Suppressor macrophage treated with lipopolysaccharide for 4 hours (primary cell): ENCODE measurements around the gene TP53INP2.
A peak's percentile ranks its signal among the peaks of the same experiment; 100 is the strongest.
"Not testable (repeated sequence)": the region's sequence is repeated elsewhere in the genome, so short reads cannot be mapped to it uniquely, and the experiment has no call there.

Experiments
- DNase-seq: peaks from one replicate; pipeline ENCODE4 v3.0.0-alpha.2; 2020

The TP53INP2 gene

GRCh38 chr20:34704177-34705007 lies at the start of gene TP53INP2:
TSS of gene TP53INP2 (plus strand) at chr20:34704344. CDS start at chr20:34708740, 4,396 bp downstream.
- DNase-seq = peak; percentile 96

- not testable (repeated sequence) for DNase-seq
Observed at GRCh38 chr20:34658654-34659053, 45.5 kb upstream of the TP53INP2 start.

- DNase-seq = not testable (repeated sequence)
Observed at GRCh38 chr20:34661811-34662210, 42.3 kb upstream of the TP53INP2 start.

- DNase-seq = no peak
Observed at GRCh38 chr20:34663213-34663943, 40.8 kb upstream of the TP53INP2 start.

GRCh38 chr20:34664751-34665150 lies 39.4 kb upstream of the TP53INP2 start:
- DNase-seq = not testable (repeated sequence)

GRCh38 chr20:34669094-34669493 lies 35.0 kb upstream of the TP53INP2 start:
- no peak for DNase-seq

GRCh38 chr20:34673412-34673811 lies 30.7 kb upstream of the TP53INP2 start:
- DNase-seq = no peak

GRCh38 chr20:34675561-34675960 lies 28.6 kb upstream of the TP53INP2 start:
- no peak for DNase-seq

- DNase-seq = no peak
Observed at GRCh38 chr20:34675993-34676641, 28.0 kb upstream of the TP53INP2 start.

GRCh38 chr20:34676642-34677373 lies 27.3 kb upstream of the TP53INP2 start, which contains the start of gene PIGU:
TSS of gene PIGU (minus strand) at chr20:34677092. CDS start at chr20:34677085, 7 bp downstream.
- DNase-seq = peak; percentile 97

GRCh38 chr20:34680586-34681175 lies 23.5 kb upstream of the TP53INP2 start:
- peak; percentile 75 for DNase-seq

- DNase-seq = no peak
Observed at GRCh38 chr20:34683667-34684066, 20.5 kb upstream of the TP53INP2 start.

- DNase-seq = peak; percentile 27
Observed at GRCh38 chr20:34689486-34689885, 14.7 kb upstream of the TP53INP2 start.

GRCh38 chr20:34691838-34692237 lies 12.3 kb upstream of the TP53INP2 start:
- DNase-seq = no peak

GRCh38 chr20:34693414-34693813 lies 10.7 kb upstream of the TP53INP2 start:
- DNase-seq = no peak

GRCh38 chr20:34701405-34702085 lies 2.6 kb upstream of the TP53INP2 start:
- no peak for DNase-seq

GRCh38 chr20:34703061-34703423 lies 1.1 kb upstream of the TP53INP2 start:
- DNase-seq = no peak

- DNase-seq = peak; percentile 38
Observed at GRCh38 chr20:34703424-34704176, 544 bp upstream of the TP53INP2 start.

GRCh38 chr20:34705008-34705396 lies 858 bp downstream of the TP53INP2 start:
- no peak for DNase-seq

GRCh38 chr20:34705397-34706301 lies 1.5 kb downstream of the TP53INP2 start:
- peak; percentile 35 for DNase-seq
